Breast epithelium (tissue), 3 donors: Measurements from ENCODE around the gene EPB42.

ENCODE experiments used
- CTCF ChIP-seq, 3 donors: fragments of 450-650 bp; IDR thresholded peaks; one replicate each; pipeline ENCODE4 v1.5.1; 2016 to 2017; ENCODE audit warnings: antibody characterized with exemption in 3 of 3, mild to moderate bottlenecking in 3 of 3, moderate library complexity in 3 of 3
- POLR2A ChIP-seq: fragments of 450-650 bp; IDR thresholded peaks from one replicate; pipeline ENCODE4 v1.6.1; 2016; ENCODE audit warnings: antibody characterized with exemption, mild to moderate bottlenecking, moderate library complexity
- POLR2AphosphoS5 ChIP-seq, 3 donors: sonication (generic); formaldehyde crosslinking; IDR thresholded peaks; one replicate each; pipeline ENCODE4 v1.6.1; 2017; ENCODE audit warnings: antibody characterized with exemption in 3 of 3

GRCh38 chr15:43219929-43220928, 589 bp downstream of the EPB42 start:
- TF ChIP-seq POLR2A (no peak), CTCF (IDR thresholded peaks at IDR 0.05) (no peak), POLR2AphosphoS5 (IDR thresholded peaks at IDR 0.05) (no peak)
